HEK293 (cell line): ENCODE data around the gene TMEM11.
"Not testable (repeated sequence)": the region's sequence is repeated elsewhere in the genome, so short reads cannot be mapped to it uniquely, and the experiment has no call there.

Source experiments
- BCL11B ChIP-seq: fragments of 450-650 bp; formaldehyde crosslinking; IDR thresholded peaks from 2 replicates; pipeline ENCODE4 v1.5.1; 2016; ENCODE audit warnings: low read depth, missing biosample characterization, missing genetic modification characterization
- TCF7L2 ChIP-seq: IDR thresholded peaks from 2 replicates; pipeline ENCODE4 v1.6.1; 2011; ENCODE audit warnings: low read depth, mild to moderate bottlenecking, inconsistent platforms, low read length, moderate library complexity, borderline replicate concordance
- YY1 ChIP-seq: fragments of 450-650 bp; formaldehyde crosslinking; IDR thresholded peaks from 2 replicates; pipeline ENCODE4 v1.5.1; 2018; ENCODE audit warnings: missing biosample characterization, missing genetic modification characterization
- ZBTB7A ChIP-seq: fragments of 450-650 bp; formaldehyde crosslinking; IDR thresholded peaks from 2 replicates; pipeline ENCODE4 v1.5.1; 2016; ENCODE audit warnings: low read depth, missing biosample characterization, missing genetic modification characterization
- ZNF138 ChIP-seq: fragments of 450-650 bp; formaldehyde crosslinking; IDR thresholded peaks from 2 replicates; pipeline ENCODE4 v1.5.1; 2016; ENCODE audit warnings: missing biosample characterization, missing genetic modification characterization, borderline replicate concordance
- ZNF37A ChIP-seq: fragments of 450-650 bp; IDR thresholded peaks from 2 replicates; pipeline ENCODE4 v1.5.1; 2018; ENCODE audit warnings: missing biosample characterization, missing genetic modification characterization
- ZNF670 ChIP-seq: fragments of 450-650 bp; formaldehyde crosslinking; IDR thresholded peaks from 2 replicates; pipeline ENCODE4 v1.5.1; 2016; ENCODE audit warnings: missing biosample characterization, missing genetic modification characterization, low read depth
- ZNF785 ChIP-seq: fragments of 450-650 bp; formaldehyde crosslinking; IDR thresholded peaks from 2 replicates; pipeline ENCODE4 v1.5.1; 2016; ENCODE audit warnings: missing biosample characterization, missing genetic modification characterization
- ZNF837 ChIP-seq: fragments of 450-650 bp; formaldehyde crosslinking; IDR thresholded peaks from 2 replicates; pipeline ENCODE4 v1.5.1; 2016; ENCODE audit warnings: missing biosample characterization, missing genetic modification characterization
- TF ChIP-seq, protein P1 (sequence below): fragments of 450-650 bp; formaldehyde crosslinking; IDR thresholded peaks from 2 replicates; pipeline ENCODE4 v1.5.1; 2016; ENCODE audit warnings: missing biosample characterization, missing genetic modification characterization
- TF ChIP-seq, protein P2 (sequence below): fragments of 450-650 bp; formaldehyde crosslinking; IDR thresholded peaks from 2 replicates; pipeline ENCODE4 v1.5.1; 2016; ENCODE audit warnings: missing biosample characterization, missing genetic modification characterization
- TF ChIP-seq, protein P3 (sequence below): fragments of 450-650 bp; formaldehyde crosslinking; optimal IDR thresholded peaks from 2 replicates; pipeline ENCODE3; 2016; ENCODE audit warnings: missing biosample characterization, mild to moderate bottlenecking, missing genetic modification characterization
- TF ChIP-seq, protein P4 (sequence below): fragments of 450-650 bp; IDR thresholded peaks from 2 replicates; pipeline ENCODE4 v1.5.1; 2018; ENCODE audit warnings: missing biosample characterization, missing genetic modification characterization
- TF ChIP-seq, protein P5 (sequence below): fragments of 450-650 bp; formaldehyde crosslinking; IDR thresholded peaks from 2 replicates; pipeline ENCODE4 v1.5.1; 2016; ENCODE audit warnings: missing biosample characterization, missing genetic modification characterization

DNA sequence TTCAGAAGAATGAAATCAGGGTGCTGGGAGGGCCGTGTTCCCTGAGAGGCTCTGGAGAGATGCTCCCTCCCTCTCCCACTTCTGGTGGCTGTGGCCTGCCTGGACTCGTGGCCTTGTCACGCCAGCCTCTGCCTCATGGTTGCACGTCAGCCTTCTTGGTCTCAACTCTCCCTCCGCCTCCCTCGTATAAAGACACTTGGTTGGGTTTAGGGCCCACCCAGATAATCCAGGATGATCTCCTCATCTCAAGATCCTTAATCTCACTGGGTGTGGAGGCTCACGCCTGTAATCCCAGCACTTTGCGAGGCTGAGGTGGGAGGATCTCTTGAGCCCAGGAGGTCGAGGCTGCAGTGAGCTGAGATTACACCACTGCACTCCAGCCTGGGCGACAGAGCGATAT is 13.3 kb upstream of the TMEM11 start:
- TF ChIP-seq, protein P1, sequence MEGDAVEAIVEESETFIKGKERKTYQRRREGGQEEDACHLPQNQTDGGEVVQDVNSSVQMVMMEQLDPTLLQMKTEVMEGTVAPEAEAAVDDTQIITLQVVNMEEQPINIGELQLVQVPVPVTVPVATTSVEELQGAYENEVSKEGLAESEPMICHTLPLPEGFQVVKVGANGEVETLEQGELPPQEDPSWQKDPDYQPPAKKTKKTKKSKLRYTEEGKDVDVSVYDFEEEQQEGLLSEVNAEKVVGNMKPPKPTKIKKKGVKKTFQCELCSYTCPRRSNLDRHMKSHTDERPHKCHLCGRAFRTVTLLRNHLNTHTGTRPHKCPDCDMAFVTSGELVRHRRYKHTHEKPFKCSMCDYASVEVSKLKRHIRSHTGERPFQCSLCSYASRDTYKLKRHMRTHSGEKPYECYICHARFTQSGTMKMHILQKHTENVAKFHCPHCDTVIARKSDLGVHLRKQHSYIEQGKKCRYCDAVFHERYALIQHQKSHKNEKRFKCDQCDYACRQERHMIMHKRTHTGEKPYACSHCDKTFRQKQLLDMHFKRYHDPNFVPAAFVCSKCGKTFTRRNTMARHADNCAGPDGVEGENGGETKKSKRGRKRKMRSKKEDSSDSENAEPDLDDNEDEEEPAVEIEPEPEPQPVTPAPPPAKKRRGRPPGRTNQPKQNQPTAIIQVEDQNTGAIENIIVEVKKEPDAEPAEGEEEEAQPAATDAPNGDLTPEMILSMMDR (tag by site-specific recombination): not testable (repeated sequence)
- not testable (repeated sequence) for TF ChIP-seq TCF7L2; BCL11B (tag by site-specific recombination); ZBTB7A (tag by site-specific recombination); ZNF785 (tag by site-specific recombination); YY1; ZNF37A (tag by site-specific recombination); ZNF138 (tag by site-specific recombination); ZNF837; ZNF670
- TF ChIP-seq, protein P2, sequence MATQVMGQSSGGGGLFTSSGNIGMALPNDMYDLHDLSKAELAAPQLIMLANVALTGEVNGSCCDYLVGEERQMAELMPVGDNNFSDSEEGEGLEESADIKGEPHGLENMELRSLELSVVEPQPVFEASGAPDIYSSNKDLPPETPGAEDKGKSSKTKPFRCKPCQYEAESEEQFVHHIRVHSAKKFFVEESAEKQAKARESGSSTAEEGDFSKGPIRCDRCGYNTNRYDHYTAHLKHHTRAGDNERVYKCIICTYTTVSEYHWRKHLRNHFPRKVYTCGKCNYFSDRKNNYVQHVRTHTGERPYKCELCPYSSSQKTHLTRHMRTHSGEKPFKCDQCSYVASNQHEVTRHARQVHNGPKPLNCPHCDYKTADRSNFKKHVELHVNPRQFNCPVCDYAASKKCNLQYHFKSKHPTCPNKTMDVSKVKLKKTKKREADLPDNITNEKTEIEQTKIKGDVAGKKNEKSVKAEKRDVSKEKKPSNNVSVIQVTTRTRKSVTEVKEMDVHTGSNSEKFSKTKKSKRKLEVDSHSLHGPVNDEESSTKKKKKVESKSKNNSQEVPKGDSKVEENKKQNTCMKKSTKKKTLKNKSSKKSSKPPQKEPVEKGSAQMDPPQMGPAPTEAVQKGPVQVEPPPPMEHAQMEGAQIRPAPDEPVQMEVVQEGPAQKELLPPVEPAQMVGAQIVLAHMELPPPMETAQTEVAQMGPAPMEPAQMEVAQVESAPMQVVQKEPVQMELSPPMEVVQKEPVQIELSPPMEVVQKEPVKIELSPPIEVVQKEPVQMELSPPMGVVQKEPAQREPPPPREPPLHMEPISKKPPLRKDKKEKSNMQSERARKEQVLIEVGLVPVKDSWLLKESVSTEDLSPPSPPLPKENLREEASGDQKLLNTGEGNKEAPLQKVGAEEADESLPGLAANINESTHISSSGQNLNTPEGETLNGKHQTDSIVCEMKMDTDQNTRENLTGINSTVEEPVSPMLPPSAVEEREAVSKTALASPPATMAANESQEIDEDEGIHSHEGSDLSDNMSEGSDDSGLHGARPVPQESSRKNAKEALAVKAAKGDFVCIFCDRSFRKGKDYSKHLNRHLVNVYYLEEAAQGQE (tag by site-specific recombination): not testable (repeated sequence)
- TF ChIP-seq, protein P3, sequence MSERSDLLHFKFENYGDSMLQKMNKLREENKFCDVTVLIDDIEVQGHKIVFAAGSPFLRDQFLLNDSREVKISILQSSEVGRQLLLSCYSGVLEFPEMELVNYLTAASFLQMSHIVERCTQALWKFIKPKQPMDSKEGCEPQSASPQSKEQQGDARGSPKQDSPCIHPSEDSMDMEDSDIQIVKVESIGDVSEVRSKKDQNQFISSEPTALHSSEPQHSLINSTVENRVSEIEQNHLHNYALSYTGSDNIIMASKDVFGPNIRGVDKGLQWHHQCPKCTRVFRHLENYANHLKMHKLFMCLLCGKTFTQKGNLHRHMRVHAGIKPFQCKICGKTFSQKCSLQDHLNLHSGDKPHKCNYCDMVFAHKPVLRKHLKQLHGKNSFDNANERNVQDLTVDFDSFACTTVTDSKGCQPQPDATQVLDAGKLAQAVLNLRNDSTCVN (tag by site-specific recombination): not testable (repeated sequence)
- TF ChIP-seq, protein P4, sequence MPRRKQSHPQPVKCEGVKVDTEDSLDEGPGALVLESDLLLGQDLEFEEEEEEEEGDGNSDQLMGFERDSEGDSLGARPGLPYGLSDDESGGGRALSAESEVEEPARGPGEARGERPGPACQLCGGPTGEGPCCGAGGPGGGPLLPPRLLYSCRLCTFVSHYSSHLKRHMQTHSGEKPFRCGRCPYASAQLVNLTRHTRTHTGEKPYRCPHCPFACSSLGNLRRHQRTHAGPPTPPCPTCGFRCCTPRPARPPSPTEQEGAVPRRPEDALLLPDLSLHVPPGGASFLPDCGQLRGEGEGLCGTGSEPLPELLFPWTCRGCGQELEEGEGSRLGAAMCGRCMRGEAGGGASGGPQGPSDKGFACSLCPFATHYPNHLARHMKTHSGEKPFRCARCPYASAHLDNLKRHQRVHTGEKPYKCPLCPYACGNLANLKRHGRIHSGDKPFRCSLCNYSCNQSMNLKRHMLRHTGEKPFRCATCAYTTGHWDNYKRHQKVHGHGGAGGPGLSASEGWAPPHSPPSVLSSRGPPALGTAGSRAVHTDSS: not testable (repeated sequence)
- TF ChIP-seq, protein P5, sequence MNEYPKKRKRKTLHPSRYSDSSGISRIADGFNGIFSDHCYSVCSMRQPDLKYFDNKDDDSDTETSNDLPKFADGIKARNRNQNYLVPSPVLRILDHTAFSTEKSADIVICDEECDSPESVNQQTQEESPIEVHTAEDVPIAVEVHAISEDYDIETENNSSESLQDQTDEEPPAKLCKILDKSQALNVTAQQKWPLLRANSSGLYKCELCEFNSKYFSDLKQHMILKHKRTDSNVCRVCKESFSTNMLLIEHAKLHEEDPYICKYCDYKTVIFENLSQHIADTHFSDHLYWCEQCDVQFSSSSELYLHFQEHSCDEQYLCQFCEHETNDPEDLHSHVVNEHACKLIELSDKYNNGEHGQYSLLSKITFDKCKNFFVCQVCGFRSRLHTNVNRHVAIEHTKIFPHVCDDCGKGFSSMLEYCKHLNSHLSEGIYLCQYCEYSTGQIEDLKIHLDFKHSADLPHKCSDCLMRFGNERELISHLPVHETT: not testable (repeated sequence)
